OCI-LY1 (cell line): ENCODE measurements around the gene PID1.

Experiments used
- H2AFZ ChIP-seq: fragments of 200-600 bp; sonication (generic), shearing (Covaris generic); 2 replicates; pipeline ENCODE4 v1.6.0; 2014; ENCODE audit warnings: antibody characterized with exemption, mild to moderate bottlenecking, low read length
- H3F3A ChIP-seq: fragments of 200-600 bp; sonication (generic), shearing (Covaris generic); 2 replicates; pipeline ENCODE4 v1.6.0; 2014; ENCODE audit warnings: mild to moderate bottlenecking, antibody characterized with exemption, low read length, moderate library complexity; ENCODE audit not compliant: insufficient read depth
- H3K27ac ChIP-seq: fragments of 200-600 bp; sonication (generic); 2 replicates; pipeline ENCODE4 v1.5.1; 2014; ENCODE audit warnings: low read length, mixed run types, mild to moderate bottlenecking, low read depth; ENCODE audit not compliant: poor library complexity, severe bottlenecking
- H3K27me3 ChIP-seq: fragments of 200-600 bp; sonication (generic); 2 replicates; pipeline ENCODE4 v1.6.0; 2014; ENCODE audit warnings: antibody characterized with exemption, mild to moderate bottlenecking, low read length, moderate library complexity; ENCODE audit not compliant: insufficient read depth
- H3K36me3 ChIP-seq: fragments of 200-600 bp; sonication (generic); 2 replicates; pipeline ENCODE4 v1.6.1; 2014; ENCODE audit warnings: mild to moderate bottlenecking, antibody characterized with exemption, low read length, moderate library complexity, mixed read lengths; ENCODE audit not compliant: insufficient read depth
- H3K4me1 ChIP-seq: fragments of 200-600 bp; sonication (generic); 2 replicates; pipeline ENCODE4 v1.5.1; 2014; ENCODE audit warnings: mild to moderate bottlenecking, low read length, moderate library complexity; ENCODE audit not compliant: insufficient read depth, severe bottlenecking
- H3K4me2 ChIP-seq: fragments of 200-600 bp; sonication (generic), shearing (Covaris generic); 2 replicates; pipeline ENCODE4 v1.6.1; 2014; ENCODE audit warnings: low read length
- H3K4me3 ChIP-seq: fragments of 200-600 bp; sonication (generic); 2 replicates; pipeline ENCODE4 v1.5.1; 2014; ENCODE audit warnings: low read length, low read depth, mild to moderate bottlenecking, mixed read lengths; ENCODE audit not compliant: poor library complexity, severe bottlenecking
- H3K79me2 ChIP-seq: fragments of 200-600 bp; shearing (Covaris generic); 2 replicates; pipeline ENCODE4 v1.6.1; 2016; ENCODE audit warnings: mixed run types, low read length, mixed read lengths; ENCODE audit not compliant: insufficient read depth
- H3K9ac ChIP-seq: fragments of 200-600 bp; sonication (generic), shearing (Covaris generic); 2 replicates; pipeline ENCODE4 v1.6.1; 2014; ENCODE audit warnings: mild to moderate bottlenecking, low read length, mixed read lengths
- H3K9me2 ChIP-seq: fragments of 200-600 bp; sonication (generic), shearing (Covaris generic); 2 replicates; pipeline ENCODE4 v1.6.1; 2014; ENCODE audit warnings: low read depth, mild to moderate bottlenecking, low read length, mixed read lengths
- H3K9me3 ChIP-seq: fragments of 200-600 bp; shearing (Covaris generic); 2 replicates; pipeline ENCODE4 v1.6.1; 2014; ENCODE audit warnings: low read length, mixed read lengths
- H4K20me1 ChIP-seq: fragments of 200-600 bp; sonication (generic), shearing (Covaris generic); 2 replicates; pipeline ENCODE4 v1.6.0; 2016; ENCODE audit warnings: mild to moderate bottlenecking, low read length; ENCODE audit not compliant: insufficient read depth
- EZH2 ChIP-seq: fragments of 200-600 bp; sonication (generic), shearing (Covaris generic); IDR thresholded peaks from 2 replicates; pipeline ENCODE4 v1.8.0; 2017; ENCODE audit warnings: borderline replicate concordance, mixed run types, mild to moderate bottlenecking, antibody characterized with exemption, low read length, moderate library complexity, mixed read lengths
- TF ChIP-seq, protein P1 (sequence below): fragments of 200-600 bp; sonication (generic), shearing (Covaris generic); IDR thresholded peaks from 2 replicates; pipeline ENCODE4 v1.5.1; 2017; ENCODE audit warnings: mild to moderate bottlenecking, antibody characterized with exemption, low read length, moderate library complexity, mixed read lengths

The PID1 gene

DNA sequence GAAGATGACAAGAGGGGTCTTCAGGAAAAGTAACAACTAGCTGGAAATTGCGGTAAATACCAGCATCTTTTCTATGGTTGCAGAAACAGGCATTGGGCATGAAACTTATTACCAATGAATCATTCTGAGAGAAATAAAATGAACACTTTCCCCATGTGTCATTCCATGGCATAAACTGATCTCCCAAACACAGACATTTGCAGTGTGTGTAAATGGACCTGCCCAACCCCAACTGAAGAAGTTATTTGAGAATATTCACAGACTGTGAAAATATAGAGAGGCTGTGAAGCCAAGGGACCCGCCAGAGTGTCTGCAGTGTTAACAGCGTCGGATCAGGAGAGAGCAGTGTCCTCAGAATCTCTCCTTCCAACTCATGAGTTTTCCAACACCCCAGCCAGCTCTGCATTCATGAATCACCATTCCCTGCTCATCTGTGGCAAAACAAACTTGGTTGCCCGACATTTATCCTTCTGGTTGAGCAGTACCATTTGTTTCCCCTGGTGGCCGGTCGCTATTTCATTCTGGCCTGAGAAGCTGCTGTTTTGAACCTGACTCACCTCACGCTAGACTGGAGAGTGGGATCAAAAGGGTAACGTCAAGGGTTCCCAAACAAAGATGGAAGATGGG lies 238.4 kb downstream of the PID1 start:
- H3K4me1 ChIP-seq = no peaks in the 10 kb centered on the region
- H3K27ac ChIP-seq = no peak overlapping the region
- H3K4me2 ChIP-seq = no peak overlapping the region
- H2AFZ ChIP-seq = no peak overlapping the region
- H3F3A ChIP-seq = no peaks in the 10 kb centered on the region
- H3K79me2 ChIP-seq = no peaks in the 10 kb centered on the region
- TF ChIP-seq, protein P1, sequence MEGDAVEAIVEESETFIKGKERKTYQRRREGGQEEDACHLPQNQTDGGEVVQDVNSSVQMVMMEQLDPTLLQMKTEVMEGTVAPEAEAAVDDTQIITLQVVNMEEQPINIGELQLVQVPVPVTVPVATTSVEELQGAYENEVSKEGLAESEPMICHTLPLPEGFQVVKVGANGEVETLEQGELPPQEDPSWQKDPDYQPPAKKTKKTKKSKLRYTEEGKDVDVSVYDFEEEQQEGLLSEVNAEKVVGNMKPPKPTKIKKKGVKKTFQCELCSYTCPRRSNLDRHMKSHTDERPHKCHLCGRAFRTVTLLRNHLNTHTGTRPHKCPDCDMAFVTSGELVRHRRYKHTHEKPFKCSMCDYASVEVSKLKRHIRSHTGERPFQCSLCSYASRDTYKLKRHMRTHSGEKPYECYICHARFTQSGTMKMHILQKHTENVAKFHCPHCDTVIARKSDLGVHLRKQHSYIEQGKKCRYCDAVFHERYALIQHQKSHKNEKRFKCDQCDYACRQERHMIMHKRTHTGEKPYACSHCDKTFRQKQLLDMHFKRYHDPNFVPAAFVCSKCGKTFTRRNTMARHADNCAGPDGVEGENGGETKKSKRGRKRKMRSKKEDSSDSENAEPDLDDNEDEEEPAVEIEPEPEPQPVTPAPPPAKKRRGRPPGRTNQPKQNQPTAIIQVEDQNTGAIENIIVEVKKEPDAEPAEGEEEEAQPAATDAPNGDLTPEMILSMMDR = no peak
- no peak for TF ChIP-seq EZH2
- no peaks in the 10 kb centered on the region for H3K36me3 ChIP-seq
- H3K4me3 ChIP-seq = no peak overlapping the region
- H3K27me3 ChIP-seq = no peaks in the 10 kb centered on the region
- H3K9me3 ChIP-seq = no peaks in the 10 kb centered on the region
- H3K9ac ChIP-seq = no peak overlapping the region
- H3K9me2 ChIP-seq = no peaks in the 10 kb centered on the region
- no peaks in the 10 kb centered on the region for H4K20me1 ChIP-seq

DNA sequence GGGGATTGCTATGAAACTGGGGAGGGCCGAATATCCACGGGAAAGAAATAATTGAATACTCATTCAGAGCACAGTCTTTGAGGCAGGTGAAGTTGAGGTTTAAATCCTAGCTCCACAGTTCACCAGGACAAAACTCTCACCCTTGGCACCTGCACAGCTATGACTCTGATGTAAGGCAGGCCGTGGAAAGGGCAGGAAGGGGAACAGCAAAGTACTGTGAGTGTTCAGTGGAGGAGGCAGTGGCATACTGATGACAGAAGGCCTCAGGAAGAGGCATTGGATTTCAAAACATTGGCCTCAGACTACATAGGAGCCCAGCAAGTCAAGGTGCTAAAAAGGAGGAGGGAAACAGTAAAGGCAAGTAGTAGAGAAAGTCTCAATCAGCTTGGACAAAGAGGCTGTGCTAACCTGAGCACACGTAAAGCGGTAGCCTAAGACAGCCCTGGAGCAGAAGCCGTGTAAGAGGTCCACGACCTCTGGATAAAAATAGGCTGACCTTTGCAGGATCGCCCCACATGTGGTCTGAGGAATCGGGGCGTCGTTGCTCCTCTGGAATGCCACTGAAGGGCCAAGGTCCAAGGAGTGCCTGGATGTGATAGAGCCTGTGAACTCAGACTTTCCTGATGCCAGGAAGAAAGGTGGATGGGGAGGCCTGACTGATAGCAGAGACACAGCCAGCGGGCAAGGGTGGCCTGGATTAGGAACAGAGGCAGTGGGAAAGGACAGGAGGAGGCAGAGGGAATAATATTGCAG lies 243.6 kb downstream of the PID1 start:
- Histone ChIP-seq H3F3A (no peaks in the 10 kb centered on the region), H3K9ac (no peak overlapping the region), H3K79me2 (no peaks in the 10 kb centered on the region), H4K20me1 (no peaks in the 10 kb centered on the region), H3K27ac (no peak overlapping the region), H3K4me3 (no peak overlapping the region), H3K27me3 (no peaks in the 10 kb centered on the region), H3K9me3 (no peaks in the 10 kb centered on the region), H2AFZ (no peak overlapping the region), H3K4me1 (no peaks in the 10 kb centered on the region), H3K9me2 (no peaks in the 10 kb centered on the region), H3K36me3 (no peaks in the 10 kb centered on the region), H3K4me2 (no peak overlapping the region)
- TF ChIP-seq, protein P1 = no peak
- TF ChIP-seq EZH2 = no peak

DNA sequence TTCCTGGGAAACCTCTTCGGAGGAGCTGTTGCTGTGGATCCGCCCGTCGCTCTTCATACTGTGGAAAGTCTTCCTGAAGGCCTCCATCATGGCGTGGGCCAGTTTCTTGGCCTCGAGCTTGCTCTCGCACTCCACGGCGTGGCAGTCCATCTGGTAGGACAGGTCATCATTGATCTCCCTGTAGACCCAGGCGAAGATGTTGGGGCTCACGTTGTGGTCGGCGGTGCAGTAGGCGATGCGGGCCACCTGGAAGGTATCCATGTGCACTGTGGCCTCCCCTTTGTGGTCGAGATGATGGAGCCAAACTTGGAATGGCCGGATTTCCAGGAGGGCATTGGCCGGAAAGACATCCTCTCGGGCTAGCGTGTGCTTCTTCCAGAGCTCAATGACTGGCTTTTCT lies 245.4 kb downstream of the PID1 start:
- Histone ChIP-seq H3K4me2 (no peak overlapping the region), H3K27me3 (no peaks in the 10 kb centered on the region), H3K36me3 (no peaks in the 10 kb centered on the region), H3K9ac (no peak overlapping the region), H3K4me3 (no peak overlapping the region), H2AFZ (no peak overlapping the region), H3K4me1 (no peaks in the 10 kb centered on the region), H3K79me2 (no peaks in the 10 kb centered on the region), H3K27ac (no peak overlapping the region), H3K9me2 (no peaks in the 10 kb centered on the region), H4K20me1 (no peaks in the 10 kb centered on the region), H3F3A (no peaks in the 10 kb centered on the region), H3K9me3 (no peaks in the 10 kb centered on the region)
- no peak for TF ChIP-seq EZH2
- TF ChIP-seq, protein P1 = no peak
